ENCODE results near the gene ZNF165. TPM values are rescaled to one million over a fixed set of nuclear protein-coding genes. Genes with fewer than 3 reads are reported as not detected.
"Not testable (repeated sequence)": the region's sequence is repeated elsewhere in the genome, so short reads cannot be mapped to it uniquely, and the experiment has no call there.

ZNF165 gene
- total RNA-seq (1 to 10 TPM in 2 of 4 donors, under 1 TPM in 2; 0.28 to 1.8 (median 1.0) TPM), polyA plus RNA-seq (1 to 10 TPM; 3.0 to 4.1 (median 3.0) TPM)

DNA sequence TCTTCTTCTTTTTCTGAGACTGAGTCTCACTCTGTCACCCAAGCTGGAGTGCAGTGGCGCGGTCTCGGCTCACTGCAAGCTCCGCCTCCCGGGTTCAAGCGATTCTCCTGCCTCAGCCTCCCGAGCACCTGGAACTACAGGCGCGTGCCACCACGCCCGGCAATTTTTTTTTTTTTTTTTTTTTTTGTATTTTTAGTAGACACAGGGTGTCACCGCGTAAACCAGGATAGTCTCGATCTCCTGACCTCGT, at the start of gene ZNF165:
Gene ZNF165, plus strand, starts transcription at position 188 of the 250 bp plus-strand sequence. CDS start 4,913 bp downstream, outside the sequence.
- WGBS, 2 donors = 1 to 2% methylated on average over 15 of the region's 15 CpGs
- H3K36me3 ChIP-seq, H3K9me3 ChIP-seq, DNase-seq, H3K27me3 ChIP-seq: not testable (repeated sequence)
- Histone ChIP-seq H3K4me3 (peak within 1 kb of the TSS; percentile 62 to 78 (median 71)), H3K4me1 (peaks cover 0 to 14% (median 9%) of the 10 kb centered on the region in 4 donors), H3K27ac (peak within 1 kb of the TSS; percentile 86 to 93 (median 91))
- intact Hi-C loops (cut with DNase I) = loop anchor here (2.0 to 10.0 kb wide), 6 partner anchors 24 to 606 kb away; partner anchors contain the start of genes ZNF184 and ZSCAN16

DNA sequence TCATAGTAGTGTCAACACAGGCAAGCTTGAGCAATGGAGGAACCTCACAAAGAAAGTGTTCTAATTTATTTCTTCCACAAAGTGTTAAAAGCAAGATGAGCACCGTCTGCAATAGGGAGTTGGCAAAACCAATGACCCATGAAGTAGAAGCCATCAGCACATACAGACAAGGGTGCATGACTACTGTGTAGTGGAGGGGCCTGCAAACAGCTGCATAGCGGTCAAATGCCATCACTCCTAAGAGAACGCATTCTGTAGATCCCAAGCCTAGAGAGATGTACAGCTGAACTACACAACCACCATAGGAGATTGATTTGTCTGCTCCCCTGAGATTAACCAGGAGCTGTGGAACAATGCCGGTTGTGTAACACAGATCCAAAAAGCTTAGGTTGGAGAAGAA, 26.8 kb upstream of the ZNF165 start:
- Histone ChIP-seq H3K4me1 (no peaks in the 10 kb centered on the region), H3K4me3 (no peak overlapping the region), H3K27me3 (peaks cover 0 to 5% (median 0%) of the 10 kb centered on the region in 3 donors), H3K36me3 (no peaks in the 10 kb centered on the region), H3K9me3 (no peaks in the 10 kb centered on the region), H3K27ac (no peak overlapping the region)
- TF ChIP-seq POLR2AphosphoS5 (IDR thresholded peaks at IDR 0.05) = no peak
- no peak for TF ChIP-seq EP300 (IDR thresholded peaks at IDR 0.05)
- TF ChIP-seq, protein P1, sequence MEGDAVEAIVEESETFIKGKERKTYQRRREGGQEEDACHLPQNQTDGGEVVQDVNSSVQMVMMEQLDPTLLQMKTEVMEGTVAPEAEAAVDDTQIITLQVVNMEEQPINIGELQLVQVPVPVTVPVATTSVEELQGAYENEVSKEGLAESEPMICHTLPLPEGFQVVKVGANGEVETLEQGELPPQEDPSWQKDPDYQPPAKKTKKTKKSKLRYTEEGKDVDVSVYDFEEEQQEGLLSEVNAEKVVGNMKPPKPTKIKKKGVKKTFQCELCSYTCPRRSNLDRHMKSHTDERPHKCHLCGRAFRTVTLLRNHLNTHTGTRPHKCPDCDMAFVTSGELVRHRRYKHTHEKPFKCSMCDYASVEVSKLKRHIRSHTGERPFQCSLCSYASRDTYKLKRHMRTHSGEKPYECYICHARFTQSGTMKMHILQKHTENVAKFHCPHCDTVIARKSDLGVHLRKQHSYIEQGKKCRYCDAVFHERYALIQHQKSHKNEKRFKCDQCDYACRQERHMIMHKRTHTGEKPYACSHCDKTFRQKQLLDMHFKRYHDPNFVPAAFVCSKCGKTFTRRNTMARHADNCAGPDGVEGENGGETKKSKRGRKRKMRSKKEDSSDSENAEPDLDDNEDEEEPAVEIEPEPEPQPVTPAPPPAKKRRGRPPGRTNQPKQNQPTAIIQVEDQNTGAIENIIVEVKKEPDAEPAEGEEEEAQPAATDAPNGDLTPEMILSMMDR (IDR thresholded peaks at IDR 0.05) = no peak
- no peak for TF ChIP-seq POLR2A (IDR thresholded peaks at IDR 0.05)
- no peak for DNase-seq
- WGBS, 2 donors = 81 to 82% methylated on average over 4 of the region's 4 CpGs
- intact Hi-C loops (cut with DNase I) = no loop called here

DNA sequence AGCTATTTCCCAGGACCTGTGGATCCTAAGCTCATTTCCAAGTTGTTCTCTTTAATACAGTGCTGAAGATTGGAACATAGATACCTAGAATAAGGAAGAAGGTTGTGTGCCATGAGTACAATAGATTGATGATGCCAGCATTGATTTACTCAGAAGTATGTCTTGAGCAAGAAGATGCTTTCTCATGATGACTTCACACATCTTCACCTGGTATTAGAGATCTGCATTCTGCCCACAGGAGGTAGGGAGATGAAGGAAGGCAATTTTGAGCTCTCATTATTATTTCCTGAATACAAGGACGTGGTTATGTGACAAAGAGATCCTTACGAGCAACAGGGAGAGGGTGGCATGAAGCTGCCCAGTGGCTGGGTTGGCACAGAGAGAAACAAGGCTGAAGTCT, 20.0 kb upstream of the ZNF165 start:
- Histone ChIP-seq H3K27ac (no peak overlapping the region), H3K27me3 (peaks cover 0 to 3% (median 0%) of the 10 kb centered on the region in 3 donors), H3K9me3 (no peaks in the 10 kb centered on the region), H3K4me1 (no peaks in the 10 kb centered on the region), H3K4me3 (no peak overlapping the region), H3K36me3 (no peaks in the 10 kb centered on the region)
- TF ChIP-seq POLR2A (IDR thresholded peaks at IDR 0.05) (no peak), EP300 (IDR thresholded peaks at IDR 0.05) (no peak), POLR2AphosphoS5 (IDR thresholded peaks at IDR 0.05) (no peak)
- TF ChIP-seq, protein P1 (IDR thresholded peaks at IDR 0.05) = no peak
- no peak for DNase-seq
- intact Hi-C loops (cut with DNase I) = no loop called here
- 42 to 44% methylated on average over 2 of the region's 2 CpGs for WGBS, 2 donors

DNA sequence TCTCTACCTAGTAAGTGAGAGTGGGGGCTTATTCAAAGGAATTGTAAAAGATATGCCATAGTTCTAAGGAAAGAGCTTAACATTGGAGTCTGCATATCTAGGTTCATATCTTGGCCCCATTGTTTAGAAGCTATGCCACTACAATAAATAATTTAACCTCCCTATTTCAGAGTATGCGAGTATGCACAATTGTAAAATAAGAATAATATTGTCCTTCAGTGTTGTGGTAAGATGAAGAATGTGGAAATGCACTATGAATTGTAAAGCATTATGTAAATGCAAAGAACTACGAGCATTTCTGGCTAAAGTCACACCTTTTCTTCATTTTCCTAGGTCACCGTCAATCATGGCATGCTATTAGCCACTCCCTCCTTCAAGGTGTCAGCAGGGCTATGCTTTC, 16.1 kb upstream of the ZNF165 start:
- Histone ChIP-seq H3K27me3 (peaks cover 0 to 31% (median 0%) of the 10 kb centered on the region in 3 donors), H3K9me3 (no peaks in the 10 kb centered on the region), H3K4me1 (no peaks in the 10 kb centered on the region), H3K36me3 (no peaks in the 10 kb centered on the region), H3K27ac (no peak overlapping the region), H3K4me3 (no peak overlapping the region)
- DNase-seq = no peak
- WGBS, 2 donors = 56 to 62% methylated on average over 3 of the region's 3 CpGs
- intact Hi-C loops (cut with DNase I) = no loop called here
- TF ChIP-seq EP300 (IDR thresholded peaks at IDR 0.05) (no peak), POLR2AphosphoS5 (IDR thresholded peaks at IDR 0.05) (no peak), POLR2A (IDR thresholded peaks at IDR 0.05) (no peak)
- TF ChIP-seq, protein P1 (IDR thresholded peaks at IDR 0.05) = no peak

DNA sequence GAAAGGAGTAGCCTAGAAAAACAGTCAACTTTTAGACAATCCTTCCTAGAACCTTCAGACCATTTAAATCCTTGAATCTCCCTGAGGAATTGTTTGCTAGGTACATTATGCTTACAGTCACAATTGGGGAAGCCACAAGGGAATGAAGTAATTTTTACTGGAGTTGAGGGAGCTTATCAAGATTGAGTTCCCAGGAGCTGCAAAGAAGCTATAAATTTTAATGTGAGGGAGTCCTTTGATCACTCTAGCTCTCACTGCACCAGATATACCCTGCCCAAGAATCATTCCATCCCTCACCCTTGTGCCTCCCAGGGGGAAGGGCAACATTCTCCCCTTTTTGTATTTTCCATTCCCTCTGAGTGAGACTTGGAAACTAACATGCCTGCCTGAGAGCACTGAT, 12.3 kb upstream of the ZNF165 start:
- intact Hi-C loops (cut with DNase I) = no loop called here
- Histone ChIP-seq H3K4me3 (no peak overlapping the region), H3K27ac (no peak overlapping the region), H3K27me3 (peaks cover 0 to 37% (median 0%) of the 10 kb centered on the region in 3 donors), H3K9me3 (no peaks in the 10 kb centered on the region), H3K36me3 (no peaks in the 10 kb centered on the region), H3K4me1 (no peaks in the 10 kb centered on the region)
- no peak for DNase-seq
- TF ChIP-seq POLR2A (IDR thresholded peaks at IDR 0.05) = no peak
- TF ChIP-seq, protein P1 (IDR thresholded peaks at IDR 0.05) = no peak
- TF ChIP-seq EP300 (IDR thresholded peaks at IDR 0.05) = no peak
- no peak for TF ChIP-seq POLR2AphosphoS5 (IDR thresholded peaks at IDR 0.05)

DNA sequence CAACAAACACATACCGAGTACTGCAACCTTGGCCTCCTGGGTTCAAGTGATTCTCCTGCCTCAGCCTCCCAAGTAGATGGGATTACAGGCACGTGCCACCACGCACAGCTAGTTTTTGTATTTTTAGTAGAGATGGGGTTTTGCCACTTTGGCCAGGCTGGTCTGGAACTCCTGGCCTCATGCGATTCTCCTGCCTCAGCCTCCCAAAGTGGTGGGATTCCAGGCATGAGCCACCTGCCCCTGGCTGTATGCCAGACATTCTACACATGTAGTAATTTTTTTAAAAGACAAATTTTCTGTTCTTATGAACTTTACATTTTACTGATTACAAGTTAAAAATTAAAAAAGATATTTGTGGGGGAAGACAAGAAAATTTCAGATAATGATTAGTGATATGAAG, 9.4 kb upstream of the ZNF165 start:
- H3K27me3 ChIP-seq = peaks cover 0 to 29% (median 0%) of the 10 kb centered on the region in 3 donors
- WGBS, 2 donors = 86 to 89% methylated on average over 4 of the region's 4 CpGs

More for the DNA sequence above, 9.4 kb upstream of the ZNF165 start:
- H3K4me1 ChIP-seq; DNase-seq; H3K4me3 ChIP-seq; intact Hi-C loops (cut with DNase I); H3K9me3 ChIP-seq; H3K36me3 ChIP-seq; H3K27ac ChIP-seq: not testable (repeated sequence)

All from sigmoid colon (tissue), 7 donors.